NCI-H1092 (cell line): ENCODE results near the gene USP14.

Experiments
- DNase-seq: peaks from one replicate; lab custom pipeline; 2025; lab: John Stamatoyannopoulos, UW

Gene USP14

GRCh38 chr18:227902-228301 lies 69.5 kb downstream of the USP14 start:
- DNase-seq: no peak

- no peak for DNase-seq
Measured at GRCh38 chr18:228586-228985, 70.2 kb downstream of the USP14 start.

GRCh38 chr18:231563-231962 lies 73.2 kb downstream of the USP14 start:
- DNase-seq: no peak

DNA sequence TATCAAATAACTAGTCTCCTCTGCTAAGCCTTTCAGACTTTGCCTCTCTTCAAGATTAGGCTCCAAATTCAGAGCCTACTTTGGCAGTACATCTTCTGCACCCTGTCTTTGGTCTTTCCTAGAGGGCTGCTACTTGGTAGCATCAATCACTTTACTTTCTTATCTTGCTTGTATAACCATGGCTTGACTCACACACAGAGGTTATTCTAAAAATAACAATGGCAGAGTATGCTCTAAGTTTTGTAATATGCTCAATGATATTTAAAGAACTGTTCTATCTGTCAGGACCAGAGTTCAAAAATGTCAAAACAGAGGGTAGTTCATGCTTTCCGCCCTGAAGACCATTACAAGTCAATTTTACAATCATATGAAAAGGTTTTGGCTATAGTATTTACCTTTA lies 81.8 kb downstream of the USP14 start:
- no peak for DNase-seq

DNA sequence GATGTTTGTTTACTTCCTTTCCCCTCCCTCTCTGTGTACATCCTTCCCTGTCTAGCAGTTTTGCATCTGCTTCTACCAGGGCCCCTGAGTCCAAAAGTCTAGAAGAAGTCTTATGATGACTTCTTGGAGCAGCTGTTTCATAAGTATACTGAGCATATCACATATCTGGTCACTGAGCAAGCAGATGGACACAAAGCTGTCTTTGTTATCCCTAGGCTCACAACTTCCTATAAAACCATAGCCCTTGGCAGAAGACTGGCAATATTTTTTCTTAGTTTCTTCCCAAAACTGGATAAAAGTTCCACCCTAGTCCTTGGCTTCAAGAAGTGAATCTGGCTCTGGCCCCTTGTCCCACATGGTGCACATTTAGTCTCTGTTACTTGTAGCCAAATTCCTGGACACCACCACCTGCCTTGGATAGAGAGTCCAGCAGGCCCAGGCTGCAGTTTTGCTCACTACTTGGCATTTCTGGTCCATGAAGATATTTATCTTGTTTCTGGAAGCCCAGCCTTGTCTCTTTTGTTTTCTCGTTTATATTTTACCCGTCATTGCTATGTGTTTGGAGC lies 87.0 kb downstream of the USP14 start:
- no peak for DNase-seq

DNA sequence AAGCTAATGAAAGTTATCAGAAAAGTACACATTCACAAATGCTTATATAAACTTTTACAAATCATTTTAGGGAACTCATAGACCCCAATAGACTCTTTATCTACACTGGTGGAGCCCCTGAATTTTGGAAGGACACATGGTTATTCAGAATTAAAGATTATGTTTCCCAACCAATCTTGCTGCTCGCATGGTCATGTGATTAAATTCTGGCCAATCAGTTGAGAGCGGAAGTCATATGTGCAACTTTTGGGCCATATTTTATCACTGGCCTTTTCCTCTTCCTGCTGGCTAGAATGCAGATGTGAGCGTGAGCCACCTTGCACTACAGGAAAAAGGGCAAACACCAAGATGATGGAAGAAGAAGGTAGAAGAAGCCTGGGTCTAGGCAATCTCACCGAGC lies 89.7 kb downstream of the USP14 start:
- DNase-seq: no peak

DNA sequence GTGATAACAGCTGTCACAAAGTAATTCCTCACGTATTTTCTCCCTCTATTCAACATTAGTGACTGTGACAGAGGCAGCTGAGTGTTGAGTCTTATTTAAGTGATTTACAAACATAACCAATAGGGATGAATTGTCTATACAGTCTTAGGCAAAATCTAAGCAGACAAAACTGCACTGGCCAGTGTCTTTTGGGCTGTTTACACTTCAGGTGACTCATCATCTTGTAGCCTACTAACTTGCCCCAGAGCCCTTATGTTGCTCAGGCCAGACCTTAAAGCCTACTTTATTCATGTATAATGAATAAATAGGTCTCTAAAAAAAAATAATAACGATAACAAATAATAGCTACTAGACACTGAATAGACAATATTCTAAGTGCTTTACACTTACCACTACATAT lies 92.3 kb downstream of the USP14 start:
- no peak for DNase-seq

DNA sequence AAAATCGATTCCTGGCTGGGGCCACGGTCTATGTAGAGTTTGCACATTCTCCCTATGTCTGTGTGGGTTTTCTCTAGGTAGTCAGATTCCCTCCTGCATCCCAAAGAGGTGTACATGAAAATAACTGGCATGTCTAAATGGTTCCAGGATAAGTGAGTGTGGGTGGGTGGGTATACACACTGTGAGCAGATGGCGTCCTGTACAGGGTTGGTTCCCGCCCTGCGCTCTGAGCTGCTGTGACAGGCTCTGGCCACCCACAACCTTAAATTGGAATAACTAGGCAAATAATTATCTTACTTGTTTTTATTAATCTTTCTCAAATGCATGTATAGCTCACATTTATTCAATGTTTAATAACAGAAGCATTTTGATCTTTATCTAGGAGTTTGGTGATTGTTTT lies 93.2 kb downstream of the USP14 start:
- DNase-seq: no peak

DNA sequence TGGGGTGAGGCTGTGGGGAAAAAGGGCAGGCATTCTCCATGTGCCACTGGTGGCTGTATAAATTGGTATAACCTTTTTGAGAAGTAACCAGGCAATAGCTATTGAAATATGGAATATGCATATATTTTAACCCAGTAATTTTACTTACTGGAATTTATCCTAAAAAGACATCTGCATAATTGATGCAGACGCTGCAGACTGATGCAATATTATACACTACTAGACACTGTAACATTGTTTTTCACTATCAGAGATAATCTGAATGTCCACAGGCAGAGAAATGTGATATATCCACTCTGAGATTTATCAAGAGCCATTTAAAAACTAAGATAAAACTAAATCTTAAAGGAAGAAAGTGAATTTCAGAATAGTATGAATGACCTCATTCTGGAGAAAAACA lies 94.8 kb downstream of the USP14 start:
- DNase-seq: no peak

- DNase-seq: no peak
Measured at GRCh38 chr18:255171-255570, 96.8 kb downstream of the USP14 start.

GRCh38 chr18:260547-260946 lies 102.2 kb downstream of the USP14 start:
- no peak for DNase-seq

GRCh38 chr18:261398-262073 lies 103.2 kb downstream of the USP14 start:
- DNase-seq: no peak
